ENCODE results near the gene DCC. TPM values are rescaled to one million over a fixed set of nuclear protein-coding genes. Genes with fewer than 3 reads are reported as not detected.

DCC gene
- polyA plus RNA-seq, 2 of the 4 experiments (the other 2 are of a cell fraction): 0.12 TPM; not detected in 1

DNA sequence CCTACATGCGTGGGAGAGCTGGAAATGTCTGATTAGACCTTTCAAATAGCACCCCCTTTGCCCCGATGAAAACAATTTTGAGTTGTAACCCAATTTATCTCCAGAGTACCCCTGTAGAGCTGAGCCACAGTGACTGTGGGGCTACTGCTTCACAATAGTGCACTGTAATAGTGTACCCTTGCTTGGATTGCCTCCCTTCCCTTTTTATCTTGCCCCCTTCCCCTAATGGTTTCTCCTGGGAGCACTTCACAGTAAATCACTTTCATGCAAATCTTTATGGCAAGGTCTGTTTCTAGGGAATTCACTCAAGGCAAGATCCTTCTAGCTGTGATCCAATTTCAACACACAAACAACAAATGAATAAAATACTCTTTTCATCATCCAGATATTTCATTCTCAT lies 1196.9 kb downstream of the DCC start:
- Histone ChIP-seq H3K4me1 (no peaks in the 10 kb centered on the region), H3K27ac (no peak overlapping the region), H3K9me3 (no peaks in the 10 kb centered on the region), H3K4me3 (no peak overlapping the region), H3K4me2 (no peak overlapping the region)
- POLR2A ChIA-PET: no interaction called here
- ATAC-seq: no peak
- no peak for FAIRE-seq
- 12% methylated on average over 2 of the region's 2 CpGs for WGBS (ENCODE audit: missing lambda C conversion rate)
- no peak for DNase-seq (ENCODE audit: low read depth in 1 of 2, low spot score in 1 of 2)
- TF ChIP-seq USF2 (IDR thresholded peaks at IDR 0.05): no peak
- CTCF ChIA-PET: no interaction called here

DNA sequence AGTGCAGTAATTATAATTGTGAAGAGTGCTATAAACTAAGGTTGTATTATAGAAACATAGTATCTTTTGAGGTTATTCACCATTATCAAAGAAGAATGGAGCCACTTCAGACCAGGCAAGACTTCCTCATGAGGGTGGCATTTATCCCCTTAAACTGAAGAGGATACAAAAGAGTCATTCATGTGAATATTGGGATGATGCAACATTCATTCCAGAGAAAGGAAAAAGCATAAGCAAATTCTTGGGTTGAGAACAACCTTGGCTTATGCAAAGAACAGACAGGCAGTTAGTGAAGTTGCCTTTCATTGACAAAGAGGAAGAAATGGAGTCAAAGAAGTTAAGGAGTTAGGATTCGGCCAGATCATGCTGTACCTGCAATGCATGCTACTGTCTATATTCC lies 1201.9 kb downstream of the DCC start:
- POLR2A ChIA-PET: no interaction called here
- WGBS (ENCODE audit: missing lambda C conversion rate): 3% methylated on average over 1 of the region's 1 CpG
- no peaks in the 10 kb centered on the region for H3K9me3 ChIP-seq
- CTCF ChIA-PET: no interaction called here
- no peak overlapping the region for H3K27ac ChIP-seq
- FAIRE-seq (no peak), DNase-seq (ENCODE audit: low read depth in 1 of 2, low spot score in 1 of 2) (no peak), ATAC-seq (no peak)
- no peak for TF ChIP-seq TFCP2L1 (CRISPR knock-in tag; IDR thresholded peaks at IDR 0.05)
- no peak for TF ChIP-seq TP53 (CRISPR knock-in tag; IDR thresholded peaks at IDR 0.05)
- no peak for TF ChIP-seq RCOR1 (IDR thresholded peaks at IDR 0.05; ENCODE audit: low read depth, low read length)
- TF ChIP-seq JUNB (IDR thresholded peaks at IDR 0.05): no peak
- TF ChIP-seq RAD21 (conservative IDR thresholded peaks at IDR 0.05 in 1 of 2, IDR thresholded peaks at IDR 0.05 in 1 of 2): no peak
- TF ChIP-seq, protein P1, sequence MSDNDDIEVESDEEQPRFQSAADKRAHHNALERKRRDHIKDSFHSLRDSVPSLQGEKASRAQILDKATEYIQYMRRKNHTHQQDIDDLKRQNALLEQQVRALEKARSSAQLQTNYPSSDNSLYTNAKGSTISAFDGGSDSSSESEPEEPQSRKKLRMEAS (IDR thresholded peaks at IDR 0.05): no peak
- TF ChIP-seq KDM5A (IDR thresholded peaks at IDR 0.05): no peak
- TF ChIP-seq ELK1 (IDR thresholded peaks at IDR 0.05; ENCODE audit: low read depth, low read length): no peak
- TF ChIP-seq PHF8 (IDR thresholded peaks at IDR 0.05; ENCODE audit: borderline replicate concordance, low read depth): no peak
- TF ChIP-seq MAFK (IDR thresholded peaks at IDR 0.05; ENCODE audit: partially characterized antibody): no peak
- no peak for TF ChIP-seq HEYL (CRISPR knock-in tag; IDR thresholded peaks at IDR 0.05)
- no peak for TF ChIP-seq HOXB5 (CRISPR knock-in tag; IDR thresholded peaks at IDR 0.05)
- no peak for TF ChIP-seq MAZ (IDR thresholded peaks at IDR 0.05; ENCODE audit: borderline replicate concordance, low read depth, low read length)
- no peak for TF ChIP-seq EHF (CRISPR knock-in tag; IDR thresholded peaks at IDR 0.05)
- H3K4me2 ChIP-seq: no peak overlapping the region
- no peaks in the 10 kb centered on the region for H3K4me1 ChIP-seq
- H3K4me3 ChIP-seq: no peak overlapping the region

- ATAC-seq (no peak), DNase-seq (ENCODE audit: low read depth in 1 of 2, low spot score in 1 of 2) (no peak), FAIRE-seq (no peak)
- POLR2A ChIA-PET: no interaction called here
- Histone ChIP-seq H3K4me2 (no peak overlapping the region), H3K27ac (no peak overlapping the region), H3K9me3 (no peaks in the 10 kb centered on the region), H3K4me3 (no peak overlapping the region), H3K4me1 (no peaks in the 10 kb centered on the region)
- CTCF ChIA-PET: no interaction called here
- TF ChIP-seq, protein P2, sequence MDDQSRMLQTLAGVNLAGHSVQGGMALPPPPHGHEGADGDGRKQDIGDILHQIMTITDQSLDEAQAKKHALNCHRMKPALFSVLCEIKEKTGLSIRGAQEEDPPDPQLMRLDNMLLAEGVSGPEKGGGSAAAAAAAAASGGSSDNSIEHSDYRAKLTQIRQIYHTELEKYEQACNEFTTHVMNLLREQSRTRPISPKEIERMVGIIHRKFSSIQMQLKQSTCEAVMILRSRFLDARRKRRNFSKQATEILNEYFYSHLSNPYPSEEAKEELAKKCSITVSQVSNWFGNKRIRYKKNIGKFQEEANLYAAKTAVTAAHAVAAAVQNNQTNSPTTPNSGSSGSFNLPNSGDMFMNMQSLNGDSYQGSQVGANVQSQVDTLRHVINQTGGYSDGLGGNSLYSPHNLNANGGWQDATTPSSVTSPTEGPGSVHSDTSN (IDR thresholded peaks at IDR 0.05): no peak
- TF ChIP-seq NR3C1 (IDR thresholded peaks at IDR 0.05): no peak
- TF ChIP-seq TP53 (CRISPR knock-in tag; IDR thresholded peaks at IDR 0.05): no peak
- TF ChIP-seq HOXB13 (CRISPR knock-in tag; IDR thresholded peaks at IDR 0.05; ENCODE audit: low read depth): no peak
- no peak for TF ChIP-seq ZSCAN20 (CRISPR knock-in tag; IDR thresholded peaks at IDR 0.05)
- no peak for TF ChIP-seq FOSB (CRISPR knock-in tag; IDR thresholded peaks at IDR 0.05)
- TF ChIP-seq FOXS1 (CRISPR knock-in tag; IDR thresholded peaks at IDR 0.05): no peak
- no peak for TF ChIP-seq CEBPB (IDR thresholded peaks at IDR 0.05)
- no peak for TF ChIP-seq E2F6 (IDR thresholded peaks at IDR 0.05; ENCODE audit: borderline replicate concordance, low read depth)
- no peak for TF ChIP-seq HEYL (CRISPR knock-in tag; IDR thresholded peaks at IDR 0.05)
- no peak for TF ChIP-seq NPAS2 (CRISPR knock-in tag; IDR thresholded peaks at IDR 0.05; ENCODE audit: borderline replicate concordance)
- TF ChIP-seq RCOR1 (IDR thresholded peaks at IDR 0.05; ENCODE audit: low read depth, low read length): no peak
- TF ChIP-seq USF2 (IDR thresholded peaks at IDR 0.05): no peak
- no peak for TF ChIP-seq FOSL2 (IDR thresholded peaks at IDR 0.05)
- no peak for TF ChIP-seq FOSL2 (CRISPR knock-in tag; IDR thresholded peaks at IDR 0.05)
- no peak for TF ChIP-seq BHLHE40 (IDR thresholded peaks at IDR 0.05; ENCODE audit: low read depth, low read length)
- no peak for TF ChIP-seq RFX5 (IDR thresholded peaks at IDR 0.05)
- no peak for TF ChIP-seq POLR2A (IDR thresholded peaks at IDR 0.05; ENCODE audit: low read length)
- no peak for TF ChIP-seq RARB (CRISPR knock-in tag; IDR thresholded peaks at IDR 0.05)
Measured at GRCh38 chr18:53543711-53544110, 1203.7 kb downstream of the DCC start.

Data from A549 (cell line).